Midbrain (tissue), 1 donor: ENCODE results near the gene NDST1.

Source experiments
- DNase-seq: peaks from one replicate; lab custom pipeline; 2025; lab: John Stamatoyannopoulos, UW

The NDST1 gene

GRCh38 chr5:150489360-150490295 is 18.3 kb upstream of the NDST1 start:
- DNase-seq: peak; percentile 65

GRCh38 chr5:150490296-150490669 is 17.6 kb upstream of the NDST1 start:
- DNase-seq: no peak

GRCh38 chr5:150490754-150491153 is 17.2 kb upstream of the NDST1 start:
- DNase-seq: no peak

- no peak for DNase-seq
These were observed 16.1 kb upstream of the NDST1 start for GRCh38 chr5:150491876-150492275.

GRCh38 chr5:150492621-150493020 is 15.3 kb upstream of the NDST1 start:
- DNase-seq: no peak

- no peak for DNase-seq
These were observed 11.8 kb upstream of the NDST1 start for GRCh38 chr5:150496098-150496497.

GRCh38 chr5:150496534-150496933 is 11.4 kb upstream of the NDST1 start:
- no peak for DNase-seq

- peak; percentile 46 for DNase-seq
These were observed 10.5 kb upstream of the NDST1 start for GRCh38 chr5:150497274-150497988.

- no peak for DNase-seq
These were observed 10.0 kb upstream of the NDST1 start for GRCh38 chr5:150497989-150498317.

- peak; percentile 51 for DNase-seq
These were observed 9.4 kb upstream of the NDST1 start for GRCh38 chr5:150498501-150498900.

GRCh38 chr5:150498971-150499370 is 9.0 kb upstream of the NDST1 start:
- DNase-seq: no peak

- DNase-seq: no peak
These were observed 8.4 kb upstream of the NDST1 start for GRCh38 chr5:150499437-150499956.

- DNase-seq: no peak
These were observed 7.5 kb upstream of the NDST1 start for GRCh38 chr5:150500328-150500841.

- peak; percentile 73 for DNase-seq
These were observed 7.0 kb upstream of the NDST1 start for GRCh38 chr5:150500905-150501304.

- no peak for DNase-seq
These were observed 5.8 kb upstream of the NDST1 start for GRCh38 chr5:150502106-150502505.

- no peak for DNase-seq
These were observed 5.1 kb upstream of the NDST1 start for GRCh38 chr5:150502847-150503246.

GRCh38 chr5:150503386-150503785 is 4.5 kb upstream of the NDST1 start:
- DNase-seq: no peak

GRCh38 chr5:150503977-150504620 is 3.8 kb upstream of the NDST1 start:
- peak; percentile 76 for DNase-seq

- DNase-seq: no peak
These were observed 2.9 kb upstream of the NDST1 start for GRCh38 chr5:150505041-150505511.

- no peak for DNase-seq
These were observed 2.1 kb upstream of the NDST1 start for GRCh38 chr5:150505816-150506215.

GRCh38 chr5:150506571-150507473 is 1.1 kb upstream of the NDST1 start:
- DNase-seq: peak; percentile 38
